ENCODE measurements around the gene TRAF2. TPM values are rescaled to one million over a fixed set of nuclear protein-coding genes. Genes with fewer than 3 reads are reported as not detected.
A peak's percentile ranks its signal among the peaks of the same experiment; 100 is the strongest.

The TRAF2 gene
- 25.3 and 98.2 TPM in 2 replicates for total RNA-seq (2011; cell fraction: chromatin; rRNA removed; ENCODE audit: low replicate concordance)
- total RNA-seq (2011; cell fraction: nucleolus; rRNA removed), result 71.7 TPM in 2 replicates
- 30.2 and 33.8 TPM in 2 replicates for total RNA-seq (2011; cell fraction: nucleoplasm; rRNA removed)
- total RNA-seq (2014; rRNA removed) (26.8 and 33.3 TPM in 2 replicates), total RNA-seq (2014; rRNA removed; fragmentation: Illumina TruSeq; extraction: Trizol) (5.9 and 9.1 TPM in 2 replicates), total RNA-seq (2015; rRNA removed; fragmentation: Illumina TruSeq; extraction: Trizol) (26.6 and 28.2 TPM in 2 replicates), total RNA-seq (2021) (44.5 and 45.2 TPM in 2 replicates), polyA plus RNA-seq (2011; rRNA removed) (17.3 and 24.9 TPM in 2 replicates), polyA plus RNA-seq (2014; fragmentation: Illumina TruSeq; extraction: Trizol) (18.0 and 28.7 TPM in 2 replicates), polyA plus RNA-seq (2014; fragmentation: Nextera tagmentation; extraction: Ambion mirVana) (under 1 TPM; 0.24 to 0.81 TPM), polyA plus RNA-seq (2014; rRNA removed) (33.6 and 44.2 TPM in 2 replicates), polyA minus RNA-seq (2011; rRNA and poly(A)+ RNA removed) (9.8 and 14.7 TPM in 2 replicates), Bru-seq, nascent RNA (percentile 71 among the genes with signal in this experiment), BruChase-seq, experiment 1, labeled RNA remaining after a 2-hour chase (percentile 75 among the genes with signal in this experiment), BruChase-seq, experiment 2, labeled RNA remaining after a 6-hour chase (percentile 76 among the genes with signal in this experiment)
- 21.6 and 32.3 TPM in 2 replicates for polyA plus RNA-seq (2011; cell fraction: cytosol; rRNA removed)
- polyA plus RNA-seq (2011; cell fraction: nucleus; rRNA removed), result 26.6 and 36.1 TPM in 2 replicates
- 22.1 and 24.0 TPM in 2 replicates for polyA plus RNA-seq (2012)
- 26.8 and 28.5 TPM in 2 replicates for polyA minus RNA-seq (2011; cell fraction: cytosol; rRNA and poly(A)+ RNA removed)
- 22.8 and 24.9 TPM in 2 replicates for polyA minus RNA-seq (2011; cell fraction: nucleus; rRNA and poly(A)+ RNA removed)
- long read RNA-seq, experiment 1, transcript TRAF2-201 (11 exons, 2,264 nt), result major isoform, 128 of 243 reads
- long read RNA-seq, experiment 1, partial matches to known transcripts, result 81 of 243 reads
- long read RNA-seq, experiment 1, other reads (novel, unspliced or antisense), result 34 of 243 reads
- long read RNA-seq, experiment 2, partial matches to known transcripts, result 36 of 45 reads
- long read RNA-seq, experiment 2, other reads (novel, unspliced or antisense), result 6 of 45 reads
- long read RNA-seq, experiment 3, transcript TRAF2-201 (11 exons, 2,264 nt), result major isoform, 41 of 59 reads
- long read RNA-seq, experiment 3, partial matches to known transcripts, result 11 of 59 reads
- long read RNA-seq, experiment 3, other reads (novel, unspliced or antisense), result 7 of 59 reads

- BruUV-seq (replicated peaks), result no TSS peak
- Histone ChIP-seq H3K4me1 (replicated peaks in 1 of 2; ENCODE audit: control insufficient read depth in 2 of 2, insufficient read depth in 2 of 2, low read length in 2 of 2) (peaks cover 27 to 69% of the 10 kb centered on the region in 2 experiments), H3K4me3 (peak within 1 kb of the TSS; percentile 92), H4K20me1 (replicated peaks; ENCODE audit: control insufficient read depth, insufficient read depth, low read length) (0 out of 2 replicates have a peak, but pooled peaks cover 9% of the 10 kb centered on the region), H3K27me3 (ENCODE audit: control insufficient read depth in 2 of 2, insufficient read depth in 2 of 2, low read length in 2 of 2) (no peaks in the 10 kb centered on the region), H3K79me2 (ENCODE audit: control insufficient read depth, insufficient read depth, low read length) (peaks cover 61% of the 10 kb centered on the region), H2AFZ (ENCODE audit: low read depth, low read length) (peak within 1 kb of the TSS; percentile 91), H3K4me2 (ENCODE audit: insufficient read depth, low read length) (peak within 1 kb of the TSS; percentile 84), H3K36me3 (ENCODE audit: control insufficient read depth, insufficient read depth, low read length) (peaks cover 32% of the 10 kb centered on the region; the same call in 2 of the 3 replicates), H3K9me1 (ENCODE audit: control insufficient read depth, insufficient read depth, low read length) (peaks cover 2% of the 10 kb centered on the region), H3K9me3 (replicated peaks; ENCODE audit: control insufficient read depth, insufficient read depth, low read depth, low read length) (no peaks in the 10 kb centered on the region; the same call in 1 of the 2 replicates), H3K9ac (ENCODE audit: insufficient read depth in 1 of 2, low read depth in 2 of 2, low read length in 2 of 2) (peak within 1 kb of the TSS; percentile 88 to 98), H3K27ac (ENCODE audit: extremely low read depth, low read depth, low read length) (peak within 1 kb of the TSS; percentile 88)
- intact Hi-C loops (cut with micrococcal nuclease) (loop anchor here (1.0 kb wide), 1 partner anchor 37 kb away; the partner anchor contains the start of gene PHPT1), in situ Hi-C loops (cut with MboI) (no loop called here)
- POLR2A ChIA-PET, result interaction anchor here (0.7 to 2.3 kb wide), 5 partner anchors 11 to 387 kb away, joined by 3 to 9 read pairs (median 4); no protein-coding TSS in a partner anchor
- WGBS (ENCODE audit: insufficient coverage, low coverage, missing lambda C conversion rate), result under 1% methylated on average over 50 of the region's 88 CpGs
- CTCF ChIA-PET (ENCODE audit: low intra/inter-chr PET ratio), result interaction anchor here (0.6 to 0.7 kb wide), 2 partner anchors 37 to 197 kb away, joined by 3 read pairs; partner anchors contain the start of gene PHPT1
- peak; percentile 99 to 100 (median 100) for DNase-seq (ENCODE audit: extremely low read depth in 1 of 4, low spot score in 3 of 4)
- peak; percentile 91 for FAIRE-seq
- peak; percentile 97 for ATAC-seq
- TF ChIP-seq POLR3A (IDR thresholded peaks at IDR 0.05; ENCODE audit: borderline replicate concordance, extremely low read depth, insufficient read depth, insufficient read length) (no peak), HMG20B (CRISPR knock-in tag; IDR thresholded peaks at IDR 0.05) (no peak), GTF2F1 (IDR thresholded peaks at IDR 0.05; ENCODE audit: low read depth, low read length) (no peak), U2AF1 (optimal IDR thresholded peaks at IDR 0.05; ENCODE audit: low read depth, low read length) (peak; percentile 75), NONO (IDR thresholded peaks at IDR 0.05; ENCODE audit: low read depth in 2 of 2, low read length in 1 of 2) (peak in 1 of 2 experiments; percentile 59; a peak in 1 of 4 replicates), PHF21A (IDR thresholded peaks at IDR 0.05; ENCODE audit: borderline replicate concordance, low read depth) (peak; percentile 81; the same call in 1 of the 2 replicates), E2F1 (CRISPR knock-in tag; IDR thresholded peaks at IDR 0.05) (no peak), PCBP1 (IDR thresholded peaks at IDR 0.05; ENCODE audit: low read depth, low read length, poor library complexity, severe bottlenecking) (peak; percentile 93), MAFK (IDR thresholded peaks at IDR 0.05; ENCODE audit: low read length) (no peak), NCOR1 (IDR thresholded peaks at IDR 0.05) (no peak), SRSF3 (IDR thresholded peaks at IDR 0.05; ENCODE audit: insufficient read depth, low read length) (0 out of 2 replicates have a peak, but pooled peaks have one; percentile 54), TARDBP (IDR thresholded peaks at IDR 0.05) (0 out of 2 replicates have a peak, but pooled peaks have one; percentile 25), ZNF232 (CRISPR knock-in tag; IDR thresholded peaks at IDR 0.05) (no peak)
These were observed at the start of gene TRAF2 for GRCh38 chr9:136885950-136886578. Gene TRAF2 (plus strand): TSS chr9:136886516. CDS start chr9:136898741, 12,225 bp downstream.
